ENCODE data around the gene DENND2A.

DENND2A gene

GRCh38 chr7:140656548-140657515, 16.2 kb upstream of the DENND2A start:
- TF ChIP-seq CTCF (IDR thresholded peaks at IDR 0.05) = no peak

GRCh38 chr7:140655511-140656408, 15.1 kb upstream of the DENND2A start:
- no peak for TF ChIP-seq CTCF (IDR thresholded peaks at IDR 0.05)

- TF ChIP-seq CTCF (IDR thresholded peaks at IDR 0.05) = no peak
Observed at GRCh38 chr7:140654661-140655060, 14.0 kb upstream of the DENND2A start.

GRCh38 chr7:140654109-140654387, 13.4 kb upstream of the DENND2A start:
- no peak for TF ChIP-seq CTCF (IDR thresholded peaks at IDR 0.05)

- TF ChIP-seq CTCF (IDR thresholded peaks at IDR 0.05) = peak; percentile 86
Observed at GRCh38 chr7:140653319-140654108, 12.9 kb upstream of the DENND2A start.

- TF ChIP-seq CTCF (IDR thresholded peaks at IDR 0.05) = no peak
Observed at GRCh38 chr7:140650367-140650766, 9.8 kb upstream of the DENND2A start.

GRCh38 chr7:140649556-140650205, 9.1 kb upstream of the DENND2A start:
- no peak for TF ChIP-seq CTCF (IDR thresholded peaks at IDR 0.05)

Data from LNCAP (cell line).